COLO668 (cell line): ENCODE measurements around the gene RRM1.
A peak's percentile ranks its signal among the peaks of the same experiment; 100 is the strongest.
"Not testable (repeated sequence)": the region's sequence is repeated elsewhere in the genome, so short reads cannot be mapped to it uniquely, and the experiment has no call there.

ENCODE experiments used
- DNase-seq: peaks from one replicate; lab custom pipeline; 2025; ENCODE audit not compliant: unreplicated experiment; lab: John Stamatoyannopoulos, UW

RRM1 gene

DNA sequence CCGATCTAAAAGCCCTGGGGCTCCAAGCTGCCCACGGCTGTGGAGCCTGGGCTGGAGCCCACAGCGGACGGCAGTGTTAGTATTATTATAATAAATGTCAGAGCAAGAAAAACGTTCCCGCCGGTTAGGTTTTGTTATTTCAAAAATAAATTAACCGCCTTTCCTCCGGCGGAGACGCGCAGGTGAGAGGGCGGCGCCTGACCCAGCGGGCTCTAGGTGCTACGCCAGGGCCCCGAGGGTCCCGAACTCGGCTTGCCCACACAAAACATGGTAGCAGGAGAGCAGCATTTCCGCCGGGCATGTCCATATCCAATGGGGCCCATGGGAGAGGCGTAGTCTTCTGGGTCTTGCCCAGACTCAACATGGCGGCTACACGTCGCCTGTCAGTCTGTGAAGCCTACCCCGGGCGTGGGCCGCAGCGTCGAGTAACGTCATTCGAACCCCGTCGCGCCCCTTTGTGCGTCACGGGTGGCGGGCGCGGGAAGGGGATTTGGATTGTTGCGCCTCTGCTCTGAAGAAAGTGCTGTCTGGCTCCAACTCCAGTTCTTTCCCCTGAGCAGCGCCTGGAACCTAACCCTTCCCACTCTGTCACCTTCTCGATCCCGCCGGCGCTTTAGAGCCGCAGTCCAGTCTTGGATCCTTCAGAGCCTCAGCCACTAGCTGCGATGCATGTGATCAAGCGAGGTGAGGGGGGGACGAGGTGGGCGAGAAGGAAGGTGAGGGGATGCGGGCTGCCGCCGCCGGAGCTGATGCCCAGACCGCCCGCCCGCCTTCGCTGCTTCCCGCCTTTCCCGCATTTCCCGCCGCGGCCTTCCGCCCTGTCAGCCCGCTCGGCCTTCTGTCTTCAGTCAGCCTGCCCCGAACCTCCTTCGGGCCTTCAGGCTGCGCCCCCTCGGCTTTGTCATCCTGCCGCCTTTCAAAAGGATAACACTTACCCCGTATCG, at the start of gene RRM1:
RRM1 (plus strand) TSS at position 452 of the 944 bp plus-strand sequence; CDS start at position 666, 214 bp downstream.
- peak; percentile 97 for DNase-seq

DNA sequence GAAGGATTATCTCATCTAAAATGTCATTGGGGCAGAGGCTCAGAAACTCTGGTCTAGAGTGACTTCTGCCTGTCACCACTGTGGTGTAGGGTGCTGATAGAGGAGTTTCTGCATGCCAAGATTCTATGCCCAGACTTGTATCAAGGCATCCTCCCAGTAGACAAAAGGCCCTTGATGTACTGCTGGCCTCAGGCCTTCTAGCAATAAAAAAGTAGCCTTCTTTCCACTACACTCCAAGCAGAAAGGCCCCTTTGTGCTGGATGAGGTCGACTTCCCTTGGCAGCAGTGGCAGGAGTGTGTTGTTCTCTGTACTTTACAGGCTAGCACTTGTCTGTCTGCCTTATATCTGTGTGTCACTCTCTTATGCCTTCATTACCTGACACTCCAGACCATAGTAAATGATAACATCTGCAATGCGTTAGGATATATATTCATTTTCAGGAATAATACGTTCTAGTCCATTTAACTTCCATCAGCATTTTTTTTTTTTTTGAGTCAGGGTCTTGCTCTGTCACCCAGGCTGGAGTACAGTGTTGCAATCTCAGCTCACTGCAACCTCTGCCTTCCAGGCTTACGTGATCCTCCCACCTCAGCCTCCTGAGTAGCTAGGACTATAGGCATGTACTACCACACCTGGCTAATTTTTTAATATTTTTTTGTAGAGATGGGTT, 49.5 kb upstream of the RRM1 start:
- DNase-seq = no peak

- no peak for DNase-seq
These were observed 46.3 kb upstream of the RRM1 start for GRCh38 chr11:4048340-4048739.

DNA sequence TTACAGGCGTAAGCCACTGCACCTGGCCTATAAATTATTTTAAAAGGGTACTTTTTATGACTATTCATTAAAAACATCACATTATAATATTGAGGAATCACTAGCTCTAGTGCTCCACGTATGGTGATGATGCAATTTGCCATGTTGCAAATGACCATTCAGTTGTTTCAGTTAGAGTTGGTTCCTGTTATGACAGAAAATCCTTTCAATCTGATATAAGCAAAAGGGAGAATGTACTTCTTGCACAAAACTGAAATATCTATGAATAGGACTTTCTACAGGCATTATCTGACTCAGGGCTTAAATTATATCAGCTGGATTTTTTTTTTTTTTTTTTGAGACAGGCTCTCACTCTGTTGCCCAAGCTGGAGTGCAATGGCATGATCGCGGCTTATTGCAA, 45.6 kb upstream of the RRM1 start:
- no peak for DNase-seq

GRCh38 chr11:4050138-4050537, 44.5 kb upstream of the RRM1 start:
- DNase-seq = no peak

DNA sequence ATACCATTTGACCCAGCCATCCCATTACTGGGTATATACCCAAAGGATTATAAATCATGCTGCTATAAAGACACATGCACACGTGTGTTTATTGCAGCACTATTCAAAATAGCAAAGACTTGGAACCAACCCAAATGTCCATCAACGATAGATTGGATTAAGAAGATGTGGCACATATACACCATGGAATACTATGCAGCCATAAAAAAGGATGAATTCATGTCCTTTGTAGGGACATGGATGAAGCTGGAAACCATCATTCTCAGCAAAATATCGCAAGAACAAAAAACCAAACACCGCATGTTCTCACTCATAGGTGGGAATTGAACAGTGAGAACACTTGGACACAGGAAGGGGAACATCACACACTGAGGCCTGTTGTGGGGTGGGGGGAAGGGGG, 41.4 kb upstream of the RRM1 start:
- DNase-seq = not testable (repeated sequence)

DNA sequence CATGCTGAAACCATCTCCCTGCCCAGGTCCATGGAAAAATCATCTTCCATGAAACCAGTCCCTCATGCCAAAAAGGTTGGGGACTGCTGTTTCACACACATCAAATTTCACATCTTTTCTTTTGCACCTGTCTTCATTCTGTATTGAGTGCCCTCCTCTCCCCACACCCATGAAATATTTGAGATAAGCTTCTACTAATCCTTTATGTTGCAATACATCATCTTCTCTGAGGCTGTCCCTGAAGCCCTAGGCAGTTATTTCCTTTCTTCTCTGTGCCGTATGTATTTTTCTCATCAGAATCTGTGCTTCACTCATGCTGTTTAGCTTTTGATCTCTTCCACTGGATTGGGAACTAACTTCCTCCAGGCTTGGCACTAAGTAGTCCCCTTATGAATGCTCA, 40.0 kb upstream of the RRM1 start:
- no peak for DNase-seq

DNA sequence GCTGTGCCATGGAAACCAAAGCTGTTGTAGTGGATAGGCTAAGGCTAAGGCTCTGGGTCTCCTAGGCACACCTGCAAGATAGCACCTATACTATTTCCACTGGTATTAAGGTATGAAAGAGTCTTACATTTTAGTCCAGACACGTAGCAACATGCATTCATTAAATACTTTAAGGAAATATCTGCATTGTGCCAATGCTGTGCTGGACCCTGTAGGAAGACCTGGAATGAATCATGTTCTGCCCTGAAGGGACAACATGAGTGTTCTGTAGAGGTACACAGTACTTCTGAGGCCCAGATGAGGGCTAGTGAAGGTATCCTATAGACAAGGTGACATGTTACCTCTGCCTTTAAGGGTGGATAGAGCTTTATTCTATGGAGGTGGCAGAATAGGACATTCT, 35.2 kb upstream of the RRM1 start:
- no peak for DNase-seq

DNA sequence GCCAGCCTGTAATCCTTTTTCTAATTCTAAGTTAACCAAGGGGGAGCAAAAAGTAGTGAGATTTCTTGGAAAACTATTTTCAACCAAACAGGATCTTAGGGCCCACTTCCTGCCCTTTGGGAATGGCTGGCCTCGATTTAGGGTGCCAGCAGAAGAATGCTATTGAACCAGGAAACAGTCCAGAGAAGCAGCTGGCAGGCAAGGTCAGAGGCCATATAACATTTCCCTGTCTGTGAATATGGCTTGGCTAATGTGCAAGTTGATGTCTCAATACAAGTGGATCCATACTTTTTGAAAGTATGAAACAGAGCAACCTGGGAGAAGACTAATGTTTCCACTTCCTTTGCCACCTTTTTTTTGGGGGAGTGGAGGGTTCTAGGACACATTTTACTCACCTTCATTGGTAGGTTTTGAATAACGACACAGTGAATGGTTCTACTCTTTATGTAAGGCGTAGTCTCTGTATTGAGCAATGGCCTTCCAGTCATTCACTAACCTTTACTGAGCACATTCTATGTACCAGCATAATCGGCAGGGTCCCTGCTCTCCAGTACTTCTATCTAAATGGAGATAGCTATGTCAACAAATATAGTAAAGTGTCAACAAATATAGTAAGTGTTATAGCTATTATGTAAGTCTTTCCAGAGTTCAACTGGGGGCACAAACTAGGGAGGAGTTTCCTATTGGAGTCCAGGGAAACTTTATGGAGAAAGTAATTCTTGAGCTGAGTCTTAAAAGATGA, 34.2 kb upstream of the RRM1 start:
- DNase-seq = no peak

- no peak for DNase-seq
These were observed 32.9 kb upstream of the RRM1 start for GRCh38 chr11:4061700-4062099.

DNA sequence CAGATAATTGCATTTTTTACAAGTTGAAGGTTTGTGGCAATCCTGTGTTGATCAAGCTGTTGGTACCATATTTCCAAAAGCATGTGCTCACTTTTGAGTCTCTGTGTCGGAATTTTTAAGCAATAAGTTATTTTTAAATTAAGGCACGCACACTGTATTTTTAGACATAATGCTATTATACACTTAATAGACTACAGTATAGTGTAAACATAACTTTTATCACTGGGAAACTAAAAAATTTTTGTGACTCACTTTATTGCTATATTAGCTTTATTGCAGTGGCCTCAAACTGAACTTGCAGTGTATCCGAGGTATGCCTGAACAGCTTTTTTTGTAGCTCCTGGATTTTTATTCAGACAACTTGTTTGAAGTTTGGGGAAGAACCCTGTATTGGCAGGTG, 31.3 kb upstream of the RRM1 start:
- DNase-seq = no peak

DNA sequence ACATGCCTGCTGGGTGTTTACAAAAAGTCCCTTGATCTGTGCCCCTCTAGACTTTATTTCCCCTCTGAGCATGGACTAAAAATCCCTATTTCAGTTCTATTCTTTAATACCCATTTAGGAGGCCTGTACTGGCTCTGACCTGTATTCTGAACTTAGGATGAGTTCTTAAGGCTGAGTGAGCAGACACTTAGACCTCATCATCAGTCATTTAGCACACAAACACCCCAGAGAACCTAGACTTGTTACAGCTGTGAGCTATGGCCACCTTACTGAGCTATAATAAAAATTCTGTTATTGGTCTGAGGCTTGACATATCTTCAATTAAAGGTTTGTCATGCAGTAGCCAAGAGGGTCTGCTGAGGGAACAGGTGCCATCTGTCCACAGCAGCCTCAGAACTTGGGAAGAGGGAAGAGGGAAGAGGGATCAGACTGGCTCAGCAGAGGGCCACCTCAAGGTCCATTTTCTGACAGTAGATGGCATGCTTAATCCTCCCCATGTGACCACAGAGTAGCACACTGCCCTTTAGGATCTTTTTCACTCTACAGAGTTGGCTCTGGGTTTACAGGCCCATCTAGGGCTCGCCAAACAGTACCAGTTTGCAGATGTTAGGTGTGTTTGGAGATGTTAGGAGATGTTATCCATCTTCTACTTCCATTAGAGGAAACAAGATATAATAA, 30.2 kb upstream of the RRM1 start:
- no peak for DNase-seq

GRCh38 chr11:4065086-4065485, 29.5 kb upstream of the RRM1 start:
- no peak for DNase-seq

GRCh38 chr11:4065601-4066377, 28.8 kb upstream of the RRM1 start:
- no peak for DNase-seq

GRCh38 chr11:4066910-4067309, 27.7 kb upstream of the RRM1 start:
- DNase-seq = no peak

GRCh38 chr11:4068962-4069361, 25.6 kb upstream of the RRM1 start:
- no peak for DNase-seq

GRCh38 chr11:4071325-4071724, 23.3 kb upstream of the RRM1 start:
- no peak for DNase-seq

DNA sequence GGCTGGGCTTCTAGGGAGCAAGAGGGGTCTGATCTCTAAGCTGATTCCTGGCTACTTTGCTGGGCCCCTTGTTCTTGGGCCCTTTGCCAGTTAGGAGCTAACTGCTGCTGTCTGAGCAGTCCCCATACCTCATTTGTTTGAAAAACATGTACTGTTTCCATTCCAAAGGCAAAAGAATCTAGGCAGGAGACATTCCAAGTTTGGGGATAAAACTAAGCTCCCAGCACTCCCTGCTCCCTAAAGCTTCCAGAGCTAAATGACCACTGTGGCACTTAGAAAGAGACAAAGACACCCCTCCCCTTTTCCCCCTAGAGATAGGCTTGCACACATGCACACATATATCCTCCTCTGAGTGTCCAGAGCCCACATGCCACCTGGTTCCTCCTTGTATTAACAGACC, 22.7 kb upstream of the RRM1 start:
- no peak for DNase-seq

DNA sequence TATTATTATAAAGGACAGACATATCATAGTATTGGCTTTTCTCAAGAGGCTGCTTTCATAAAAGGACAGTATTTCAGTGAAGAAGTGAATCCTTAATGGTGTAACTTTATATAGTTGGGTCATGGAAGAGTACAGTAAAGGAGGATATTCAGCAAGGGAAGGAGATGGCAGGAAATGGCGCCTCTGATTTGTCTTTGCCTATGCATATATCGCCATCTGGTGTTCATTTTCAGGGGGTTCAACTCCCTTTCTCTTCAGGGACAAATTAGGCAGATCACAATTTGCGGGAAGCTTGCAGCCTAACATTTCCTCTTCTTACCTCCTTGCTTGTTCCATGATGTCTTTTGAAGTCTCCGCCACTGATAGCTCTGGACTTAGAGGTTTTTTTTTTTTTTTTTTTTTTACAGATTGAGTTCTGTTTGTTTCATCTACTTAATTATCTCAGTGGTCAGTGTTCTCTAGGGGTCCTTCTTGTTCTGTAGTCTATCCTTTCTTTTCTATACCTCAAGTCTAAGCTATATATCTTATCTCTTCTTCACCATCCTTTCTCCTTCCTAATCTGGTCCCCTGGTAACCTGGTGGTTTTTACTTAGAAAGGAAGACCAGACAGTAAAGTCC, 21.8 kb upstream of the RRM1 start:
- DNase-seq = peak; percentile 42

GRCh38 chr11:4074266-4074665, 20.3 kb upstream of the RRM1 start:
- DNase-seq = no peak
